Kidney (tissue), 14 donors: ENCODE measurements around the gene RHBDL3. TPM values are rescaled to one million over a fixed set of nuclear protein-coding genes. Genes with fewer than 3 reads are reported as not detected.

Experiments used
- DNase-seq, 5 donors: peaks; one replicate each; pipeline ENCODE4 v3.0.0-alpha.2; 2013 to 2020
- FAIRE-seq: peaks from 2 replicates; lab custom pipeline; 2012; peaks lifted over from hg19 to GRCh38; lab: Jason Lieb, UNC
- H3K27ac ChIP-seq, 2 donors: one replicate each; pipeline ENCODE4 v1.7.0; 2013; ENCODE audit warnings: low read depth in 2 of 2, low read length in 2 of 2, inconsistent platforms in 1 of 2
- H3K27me3 ChIP-seq: one replicate; pipeline ENCODE4 v1.7.1; 2013; ENCODE audit warnings: low read length, inconsistent platforms; ENCODE audit not compliant: control insufficient read depth, insufficient read depth
- H3K36me3 ChIP-seq, 3 donors: one replicate each; pipeline versions ENCODE4 v1.7.0 to v1.7.1; 2013; ENCODE audit warnings: low read length in 3 of 3, control low read depth in 1 of 3, inconsistent platforms in 1 of 3; ENCODE audit not compliant: insufficient read depth in 3 of 3, control insufficient read depth in 2 of 3
- H3K4me1 ChIP-seq, 3 donors: one replicate each; pipeline versions ENCODE4 v1.7.0 to v1.7.1; 2013; ENCODE audit warnings: low read length in 3 of 3, inconsistent platforms in 1 of 3, low read depth in 1 of 3; ENCODE audit not compliant: control insufficient read depth in 2 of 3, insufficient read depth in 2 of 3
- H3K4me3 ChIP-seq, 3 donors: one replicate each; pipeline versions ENCODE4 v1.7.0 to v1.8.1; 2013; ENCODE audit warnings: low read length in 3 of 3, control low read depth in 1 of 3, inconsistent platforms in 1 of 3
- H3K9ac ChIP-seq, 3 donors: one replicate each; pipeline versions ENCODE4 v1.7.0 to v1.7.1; 2013; ENCODE audit warnings: low read length in 3 of 3, control low read depth in 1 of 3, inconsistent platforms in 1 of 3
- H3K9me3 ChIP-seq, 3 donors: one replicate each; pipeline versions ENCODE4 v1.7.0 to v1.7.1; 2013; ENCODE audit warnings: low read length in 3 of 3, control low read depth in 1 of 3, inconsistent platforms in 1 of 3; ENCODE audit not compliant: control insufficient read depth in 2 of 3, insufficient read depth in 1 of 3
- intact Hi-C: fragments of 100-400 bp; cut with DNase I; formaldehyde crosslinking; loops from one replicate; pipeline ENCODE4 v1.11.1; 2022
- polyA plus RNA-seq: library from polyadenylated mRNA; stranded (reverse); fragments of 350-450 nt; fragmentation: Illumina TruSeq; extraction: RNeasy Lipid Tissue Mini Kit (QIAGEN cat#74804); gene quantifications from one replicate; pipeline ENCODE4 v1.2.3, GENCODE V29; 2014; ENCODE audit warnings: low read depth, low replicate concordance; ENCODE audit not compliant: insufficient read depth
- total RNA-seq: library from RNA; stranded (reverse); fragmentation: NEBNext Ultra II Directional; extraction: Animal tissue kit (Norgen Biotek cat#: 25700); gene quantifications from one replicate; pipeline ENCODE4 v1.2.1, GENCODE V29; 2021
- TF ChIP-seq, protein P1 (sequence below): IDR thresholded peaks from 3 replicates; pipeline ENCODE4 v1.5.1; 2012; ENCODE audit warnings: mild to moderate bottlenecking, moderate library complexity, borderline replicate concordance; ENCODE audit not compliant: insufficient read depth; ENCODE audit errors: extremely low read depth
- donor health status: control.
- donor health status: control.
- donor health status: control.
- donor health status: control.
- donor health status: control.
- donor health status: DM: yes; HTN: yes; CAD: no.
- donor health status: Normal renal cell carcinoma (clear cell type).

Gene RHBDL3
- total and polyA plus RNA-seq, 2 donors from 2014 or later, result 0.11 to 0.13 TPM

DNA sequence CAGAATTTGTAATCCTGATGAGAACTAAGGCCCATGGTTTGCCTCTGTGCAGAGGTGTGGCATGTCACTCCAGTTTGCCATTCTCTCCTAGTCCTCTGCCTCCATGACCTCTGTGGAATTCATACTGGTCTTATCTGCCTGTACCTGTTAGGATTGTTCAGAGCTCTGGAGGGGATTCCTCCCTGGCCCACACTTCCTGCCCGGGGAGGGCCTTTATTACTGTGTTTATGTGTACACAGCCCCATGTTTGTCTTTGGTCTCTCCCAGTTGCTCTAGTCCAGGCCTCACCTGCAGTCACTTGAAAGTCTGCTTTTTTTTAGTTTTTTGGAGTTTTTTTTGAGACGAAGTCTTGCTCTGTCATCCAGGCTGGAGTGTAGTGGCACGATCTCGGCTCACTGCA lies 36.4 kb downstream of the RHBDL3 start:
- Histone ChIP-seq H3K27me3 (no peaks in the 10 kb centered on the region), H3K4me3 (no peak overlapping the region), H3K27ac (no peak overlapping the region), H3K36me3 (no peaks in the 10 kb centered on the region), H3K9me3 (no peaks in the 10 kb centered on the region), H3K9ac (no peak overlapping the region), H3K4me1 (peaks cover 0 to 3% (median 0%) of the 10 kb centered on the region in 3 donors)
- FAIRE-seq, result no peak
- intact Hi-C loops, result no loop called here
- TF ChIP-seq, protein P1, sequence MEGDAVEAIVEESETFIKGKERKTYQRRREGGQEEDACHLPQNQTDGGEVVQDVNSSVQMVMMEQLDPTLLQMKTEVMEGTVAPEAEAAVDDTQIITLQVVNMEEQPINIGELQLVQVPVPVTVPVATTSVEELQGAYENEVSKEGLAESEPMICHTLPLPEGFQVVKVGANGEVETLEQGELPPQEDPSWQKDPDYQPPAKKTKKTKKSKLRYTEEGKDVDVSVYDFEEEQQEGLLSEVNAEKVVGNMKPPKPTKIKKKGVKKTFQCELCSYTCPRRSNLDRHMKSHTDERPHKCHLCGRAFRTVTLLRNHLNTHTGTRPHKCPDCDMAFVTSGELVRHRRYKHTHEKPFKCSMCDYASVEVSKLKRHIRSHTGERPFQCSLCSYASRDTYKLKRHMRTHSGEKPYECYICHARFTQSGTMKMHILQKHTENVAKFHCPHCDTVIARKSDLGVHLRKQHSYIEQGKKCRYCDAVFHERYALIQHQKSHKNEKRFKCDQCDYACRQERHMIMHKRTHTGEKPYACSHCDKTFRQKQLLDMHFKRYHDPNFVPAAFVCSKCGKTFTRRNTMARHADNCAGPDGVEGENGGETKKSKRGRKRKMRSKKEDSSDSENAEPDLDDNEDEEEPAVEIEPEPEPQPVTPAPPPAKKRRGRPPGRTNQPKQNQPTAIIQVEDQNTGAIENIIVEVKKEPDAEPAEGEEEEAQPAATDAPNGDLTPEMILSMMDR, result no peak
- DNase-seq, result no peak

DNA sequence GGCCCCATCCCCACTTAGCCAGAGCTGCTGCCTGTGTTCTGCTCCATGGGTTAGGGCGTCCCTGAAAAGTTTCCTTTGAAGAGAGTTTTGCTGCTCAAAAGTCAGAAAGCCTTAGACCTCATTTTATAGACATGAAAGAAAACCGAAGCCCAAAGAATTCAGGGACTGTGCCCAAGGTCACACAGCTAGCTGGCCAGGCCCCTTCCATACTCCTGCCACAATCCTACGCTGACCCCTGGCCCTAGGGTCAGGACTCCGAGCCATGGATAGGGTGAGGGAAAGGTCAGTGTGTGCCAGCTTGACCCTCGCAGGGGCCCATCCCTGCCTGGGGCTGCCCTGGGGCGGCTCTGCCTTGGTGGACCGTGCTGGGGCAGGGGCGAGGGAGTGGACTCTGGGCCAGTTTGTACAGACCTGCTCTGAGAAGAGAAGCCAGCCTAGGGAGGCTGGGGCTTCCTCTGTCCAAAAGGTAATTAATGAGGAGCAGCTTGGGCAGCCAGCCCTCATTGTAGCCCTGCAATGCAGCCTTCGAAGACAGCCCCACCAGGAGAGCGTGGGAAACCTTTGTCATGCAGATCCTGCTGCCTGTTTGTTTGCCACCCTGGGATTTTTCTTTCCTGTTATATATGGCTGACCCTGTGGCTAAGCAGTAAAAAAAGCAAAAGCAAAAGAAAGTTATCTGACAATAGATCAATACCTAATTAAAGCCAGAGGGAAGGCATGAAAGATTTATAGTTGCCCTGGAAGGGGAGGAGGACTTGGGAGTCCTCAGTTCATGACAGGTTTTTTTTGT lies 37.4 kb downstream of the RHBDL3 start:
- intact Hi-C loops, result no loop called here
- H3K36me3 ChIP-seq, result no peaks in the 10 kb centered on the region
- no peak for FAIRE-seq
- DNase-seq, result no peak
- no peak overlapping the region for H3K27ac ChIP-seq
- peaks cover 0 to 3% (median 0%) of the 10 kb centered on the region in 3 donors for H3K4me1 ChIP-seq
- TF ChIP-seq, protein P1, result no peak
- no peaks in the 10 kb centered on the region for H3K9me3 ChIP-seq
- H3K27me3 ChIP-seq, result no peaks in the 10 kb centered on the region
- no peak overlapping the region for H3K9ac ChIP-seq
- H3K4me3 ChIP-seq, result no peak overlapping the region

DNA sequence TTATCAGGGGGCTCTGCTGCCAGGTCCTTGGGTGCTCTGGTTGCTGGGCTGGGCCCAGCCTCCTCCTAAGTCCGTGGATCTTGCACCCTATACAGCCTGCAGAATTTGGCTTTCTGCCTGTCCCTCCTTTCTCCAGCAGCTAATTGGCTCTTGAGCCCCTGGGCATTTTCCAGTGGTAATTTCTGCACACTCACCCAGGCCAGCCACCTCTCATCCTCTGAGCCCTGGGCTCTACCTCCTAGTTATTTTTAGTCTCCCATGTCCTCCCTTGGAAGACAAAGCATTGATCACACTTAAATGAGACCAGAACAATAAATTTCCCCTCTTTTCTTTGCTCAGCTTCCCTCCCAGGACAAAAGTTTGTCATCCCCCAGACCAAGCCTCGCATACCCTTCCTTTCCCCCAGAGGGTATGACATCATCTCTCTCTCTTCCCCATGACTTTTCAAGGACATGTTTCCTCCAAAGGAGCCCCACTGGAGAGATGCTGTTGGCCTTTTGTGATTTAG lies 38.2 kb downstream of the RHBDL3 start:
- H3K27me3 ChIP-seq, result no peaks in the 10 kb centered on the region
- H3K9me3 ChIP-seq, result no peaks in the 10 kb centered on the region
- TF ChIP-seq, protein P1, result no peak
- intact Hi-C loops, result no loop called here
- no peaks in the 10 kb centered on the region for H3K36me3 ChIP-seq
- no peak overlapping the region for H3K9ac ChIP-seq
- peaks cover 0 to 3% (median 0%) of the 10 kb centered on the region in 3 donors for H3K4me1 ChIP-seq
- no peak overlapping the region for H3K27ac ChIP-seq
- no peak for DNase-seq
- H3K4me3 ChIP-seq, result no peak overlapping the region
- FAIRE-seq, result no peak
